SK-N-SH (cell line): ENCODE measurements around the gene PCLO. TPM values are rescaled to one million over a fixed set of nuclear protein-coding genes. Genes with fewer than 3 reads are reported as not detected.
"Not testable (repeated sequence)": the region's sequence is repeated elsewhere in the genome, so short reads cannot be mapped to it uniquely, and the experiment has no call there.

ENCODE experiments used
- CTCF ChIA-PET: fragments of 300-600, 350-600 bp; formaldehyde crosslinking; extraction: SDS; loops from one replicate; lab custom pipeline; 2021; lab: Yijun Ruan, JAX
- POLR2A ChIA-PET: fragments of 350-600 bp; sonication (Branson Sonifier 250); formaldehyde crosslinking; extraction: SDS; loops from one replicate; lab custom pipeline; 2020; ENCODE audit warnings: antibody characterized with exemption, inconsistent platforms; lab: Yijun Ruan, JAX
- DNase-seq: peaks from one replicate; pipeline ENCODE4 v3.0.0; 2012
- H2AFZ ChIP-seq: fragments of 200-600 bp; sonication (generic); 2 replicates; pipeline ENCODE4 v1.8.1; 2016; ENCODE audit warnings: antibody characterized with exemption, mild to moderate bottlenecking, low read depth
- H3F3A ChIP-seq: fragments of 200-600 bp; sonication (generic); replicated peaks from 2 replicates; pipeline ENCODE3; 2016; ENCODE audit warnings: antibody characterized with exemption, mild to moderate bottlenecking; ENCODE audit not compliant: insufficient read depth
- H3K27ac ChIP-seq, 2 experiments: fragments of 200-500 bp in 1 of 2; fragments of 200-600 bp in 1 of 2; sonication (Bioruptor generic) in 1 of 2; sonication (generic), shearing (Covaris generic) in 1 of 2; 2 replicates each; pipeline versions ENCODE4 v1.5.1 to v1.6.1; 2014 to 2016; ENCODE audit warnings: low read depth in 2 of 2, inconsistent platforms in 1 of 2, low read length in 1 of 2, mild to moderate bottlenecking in 1 of 2, mixed read lengths in 1 of 2
- H3K27me3 ChIP-seq: fragments of 200-600 bp; sonication (generic), shearing (Covaris generic); 2 replicates; pipeline ENCODE4 v1.6.1; 2016; ENCODE audit warnings: mixed run types; ENCODE audit not compliant: insufficient read depth
- H3K36me3 ChIP-seq, 2 experiments: fragments of 200-500 bp in 1 of 2; fragments of 200-600 bp in 1 of 2; sonication (Bioruptor generic) in 1 of 2; sonication (generic) in 1 of 2; replicated peaks in 1 of 2; 2 replicates each; pipeline versions ENCODE3 to v1.5.1; 2014 to 2016; ENCODE audit warnings: low read length in 1 of 2, mild to moderate bottlenecking in 1 of 2; ENCODE audit not compliant: insufficient read depth in 2 of 2, control insufficient read depth in 1 of 2
- H3K4me1 ChIP-seq, 2 experiments: fragments of 200-500 bp in 1 of 2; fragments of 200-600 bp in 1 of 2; sonication (Bioruptor generic) in 1 of 2; sonication (generic), shearing (Covaris generic) in 1 of 2; 2 replicates each; pipeline versions ENCODE4 v1.5.1 to v1.6.1; 2014 to 2016; ENCODE audit warnings: low read depth in 1 of 2, low read length in 1 of 2, mixed run types in 1 of 2; ENCODE audit not compliant: insufficient read depth in 2 of 2, control insufficient read depth in 1 of 2
- H3K4me2 ChIP-seq: fragments of 200-600 bp; sonication (generic), shearing (Covaris generic); 2 replicates; pipeline ENCODE4 v1.6.1; 2017; ENCODE audit warnings: mixed run types
- H3K4me3 ChIP-seq, 2 experiments: fragments of 200-500 bp in 1 of 2; fragments of 200-600 bp in 1 of 2; sonication (Bioruptor generic) in 1 of 2; sonication (generic), shearing (Covaris generic) in 1 of 2; 2 replicates each; pipeline versions ENCODE4 v1.5.1 to v1.8.1; 2014 to 2016; ENCODE audit warnings: low read depth in 2 of 2, inconsistent platforms in 1 of 2, low read length in 1 of 2, mild to moderate bottlenecking in 1 of 2, mixed read lengths in 1 of 2, moderate library complexity in 1 of 2
- H3K79me2 ChIP-seq: fragments of 200-600 bp; sonication (generic); 2 replicates; pipeline ENCODE4 v1.8.1; 2017; ENCODE audit warnings: mild to moderate bottlenecking; ENCODE audit not compliant: insufficient read depth
- H3K9ac ChIP-seq: fragments of 200-600 bp; sonication (generic); 2 replicates; pipeline ENCODE4 v1.6.1; 2017; ENCODE audit warnings: mixed run types
- H3K9me2 ChIP-seq: fragments of 200-600 bp; sonication (generic); 2 replicates; pipeline ENCODE4 v1.6.1; 2017; ENCODE audit warnings: mixed run types
- H3K9me3 ChIP-seq: fragments of 200-600 bp; sonication (generic); 2 replicates; pipeline ENCODE4 v1.6.1; 2017; ENCODE audit warnings: mixed run types, mild to moderate bottlenecking, moderate library complexity
- H4K20me1 ChIP-seq: fragments of 200-600 bp; sonication (generic); 2 replicates; pipeline ENCODE4 v1.6.1; 2017; ENCODE audit warnings: mild to moderate bottlenecking, mixed run types; ENCODE audit not compliant: insufficient read depth
- EZH2phosphoT487 ChIP-seq: fragments of 200-600 bp; sonication (generic); IDR thresholded peaks from 2 replicates; pipeline ENCODE4 v1.6.1; 2017; ENCODE audit warnings: low read depth, mixed run types, mild to moderate bottlenecking, antibody characterized with exemption, moderate library complexity, borderline replicate concordance
- RCOR1 ChIP-seq: fragments of 150-350 bp; IDR thresholded peaks from 2 replicates; pipeline ENCODE4 v1.6.1; 2017; ENCODE audit warnings: antibody characterized with exemption, low read length
- TCF12 ChIP-seq: IDR thresholded peaks from 2 replicates; pipeline ENCODE4 v1.4.0; 2012
- WGBS: methylation state at CpG from one replicate; pipeline ENCODE4 v1.1.6; 2017; ENCODE audit warnings: low lambda C conversion rate; 5-methylcytosine and 5-hydroxymethylcytosine counted together
- polyA plus RNA-seq, 3 experiments: library from polyadenylated mRNA; depleted of rRNA; stranded (reverse); fragments of >200 nt; gene quantifications; 2 replicates each; pipeline ENCODE4 v1.2.3, GENCODE V29; 2012
- TF ChIP-seq, protein P1 (sequence below): IDR thresholded peaks from 2 replicates; pipeline ENCODE4 v1.4.0; 2012; ENCODE audit warnings: low read depth, borderline replicate concordance

PCLO gene
- polyA plus RNA-seq, 1 of the 3 experiments (the other 2 are of a cell fraction): 0.51 TPM

GRCh38 chr7:82714883-82715282, 447.8 kb downstream of the PCLO start:
- 42% methylated on average over 2 of the region's 2 CpGs for WGBS
- POLR2A ChIA-PET: no interaction called here

DNA sequence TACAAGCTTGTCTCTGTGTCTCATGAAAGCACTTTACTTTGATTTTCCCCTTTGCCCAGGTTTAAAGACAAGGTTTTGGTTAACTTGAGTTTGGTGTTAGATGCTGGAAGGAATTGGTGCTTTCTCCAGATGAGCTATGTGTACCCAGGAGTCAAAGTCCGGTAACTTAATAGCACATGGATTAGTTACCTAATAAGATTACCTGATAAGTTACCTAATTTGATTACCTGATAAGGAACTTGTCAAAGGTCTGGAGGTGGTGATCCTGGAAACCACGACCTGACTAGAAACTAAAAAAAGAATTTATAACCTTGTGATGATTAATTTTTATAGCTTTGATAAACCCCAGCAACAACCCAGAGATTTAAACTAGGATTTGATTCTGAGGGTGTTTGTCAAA, 449.2 kb downstream of the PCLO start:
- H3F3A ChIP-seq: no peaks in the 10 kb centered on the region
- H3K9me3 ChIP-seq: no peaks in the 10 kb centered on the region
- no peaks in the 10 kb centered on the region for H3K9me2 ChIP-seq
- H3K79me2 ChIP-seq: no peaks in the 10 kb centered on the region
- no peak overlapping the region for H2AFZ ChIP-seq
- no peak overlapping the region for H3K4me2 ChIP-seq
- no peaks in the 10 kb centered on the region for H3K27me3 ChIP-seq
- CTCF ChIA-PET: interaction anchor here (0.6 to 2.4 kb wide), 9 partner anchors 9 to 1562 kb away, joined by 3 to 12 read pairs (median 3); no protein-coding TSS in a partner anchor
- no peaks in the 10 kb centered on the region for H3K36me3 ChIP-seq
- no peak overlapping the region for H3K27ac ChIP-seq
- no peak for TF ChIP-seq EZH2phosphoT487
- TF ChIP-seq TCF12: no peak
- no peak overlapping the region for H3K9ac ChIP-seq
- no peak overlapping the region for H3K4me3 ChIP-seq
- WGBS: 58% methylated on average over 2 of the region's 2 CpGs
- POLR2A ChIA-PET: interaction anchor here (0.6 kb wide), 1 partner anchor 43 kb away, joined by 3 read pairs; no protein-coding TSS in a partner anchor
- DNase-seq: no peak
- H3K4me1 ChIP-seq: peaks cover 0 to 4% of the 10 kb centered on the region in 2 experiments; a peak in 1 of 4 replicates
- no peaks in the 10 kb centered on the region for H4K20me1 ChIP-seq

More at GRCh38 chr7:82714883-82715282, 447.8 kb downstream of the PCLO start:
- Histone ChIP-seq H3K9me2 (no peaks in the 10 kb centered on the region), H3K79me2 (no peaks in the 10 kb centered on the region), H4K20me1 (no peaks in the 10 kb centered on the region), H3K4me2 (no peak overlapping the region), H3K9ac (no peak overlapping the region)
- TF ChIP-seq, protein P1, sequence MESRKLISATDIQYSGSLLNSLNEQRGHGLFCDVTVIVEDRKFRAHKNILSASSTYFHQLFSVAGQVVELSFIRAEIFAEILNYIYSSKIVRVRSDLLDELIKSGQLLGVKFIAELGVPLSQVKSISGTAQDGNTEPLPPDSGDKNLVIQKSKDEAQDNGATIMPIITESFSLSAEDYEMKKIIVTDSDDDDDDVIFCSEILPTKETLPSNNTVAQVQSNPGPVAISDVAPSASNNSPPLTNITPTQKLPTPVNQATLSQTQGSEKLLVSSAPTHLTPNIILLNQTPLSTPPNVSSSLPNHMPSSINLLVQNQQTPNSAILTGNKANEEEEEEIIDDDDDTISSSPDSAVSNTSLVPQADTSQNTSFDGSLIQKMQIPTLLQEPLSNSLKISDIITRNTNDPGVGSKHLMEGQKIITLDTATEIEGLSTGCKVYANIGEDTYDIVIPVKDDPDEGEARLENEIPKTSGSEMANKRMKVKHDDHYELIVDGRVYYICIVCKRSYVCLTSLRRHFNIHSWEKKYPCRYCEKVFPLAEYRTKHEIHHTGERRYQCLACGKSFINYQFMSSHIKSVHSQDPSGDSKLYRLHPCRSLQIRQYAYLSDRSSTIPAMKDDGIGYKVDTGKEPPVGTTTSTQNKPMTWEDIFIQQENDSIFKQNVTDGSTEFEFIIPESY: no peak
- no peak for TF ChIP-seq RCOR1
- peak; percentile 31; the same call in 1 of the 2 replicates for TF ChIP-seq TCF12
- TF ChIP-seq, all 33 proteins: peak for 1
- H3K9me3 ChIP-seq: no peaks in the 10 kb centered on the region
- CTCF ChIA-PET: interaction anchor here (0.6 to 2.4 kb wide), 4 partner anchors 8 to 747 kb away, joined by 3 to 12 read pairs (median 7); no protein-coding TSS in a partner anchor
- H3F3A ChIP-seq: no peaks in the 10 kb centered on the region
- peaks cover 0 to 4% of the 10 kb centered on the region in 2 experiments; a peak in 1 of 4 replicates for H3K4me1 ChIP-seq
- no peak overlapping the region for H3K4me3 ChIP-seq
- H3K27ac ChIP-seq: peak overlapping the region in 1 of 2 experiments; percentile 61; a peak in 1 of 4 replicates
- no peaks in the 10 kb centered on the region for H3K27me3 ChIP-seq
- no peak for DNase-seq
- no peaks in the 10 kb centered on the region for H3K36me3 ChIP-seq
- H2AFZ ChIP-seq: no peak overlapping the region

DNA sequence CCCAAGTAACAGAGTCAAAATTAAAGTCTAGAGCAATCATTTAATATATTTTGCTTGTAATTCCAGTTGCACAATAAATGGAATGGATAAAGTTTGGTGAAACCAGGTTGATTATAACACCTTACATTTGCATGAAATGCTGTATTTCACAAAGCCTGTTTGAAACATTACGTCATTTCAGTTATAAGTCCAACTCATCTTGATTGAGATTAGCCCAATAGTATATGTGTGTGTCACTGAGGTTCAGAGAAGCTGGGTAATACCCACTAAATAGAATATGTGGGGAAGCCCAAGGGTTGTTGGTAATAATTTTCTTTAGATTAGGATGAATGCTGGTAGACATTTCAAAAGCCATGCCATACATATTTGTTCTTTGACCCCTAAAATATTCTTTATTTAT, 456.3 kb downstream of the PCLO start:
- DNase-seq, H3K9me3 ChIP-seq, H3K9me2 ChIP-seq, H3K4me3 ChIP-seq, H3K4me2 ChIP-seq, H3K36me3 ChIP-seq, H3K27ac ChIP-seq, H3K9ac ChIP-seq, H2AFZ ChIP-seq, POLR2A ChIA-PET, H3F3A ChIP-seq, H4K20me1 ChIP-seq, H3K27me3 ChIP-seq, H3K79me2 ChIP-seq: not testable (repeated sequence)
- CTCF ChIA-PET: interaction anchor here (1.2 to 1.8 kb wide), 3 partner anchors 16 to 23 kb away, joined by 3 to 10 read pairs (median 6); no protein-coding TSS in a partner anchor
- WGBS: 72% methylated on average over 1 of the region's 1 CpG
- peaks cover 0 to 31% of the 10 kb centered on the region in 2 experiments; a peak in 2 of 4 replicates for H3K4me1 ChIP-seq
